Fibroblast of lung (primary cell): ENCODE data around the gene HOXC6. TPM values are rescaled to one million over a fixed set of nuclear protein-coding genes. Genes with fewer than 3 reads are reported as not detected.

ENCODE experiments used
- DNase-seq, 2 donors: peaks; one replicate each; pipeline versions ENCODE4 v3.0.0 to v3.0.0-alpha.2; 2010; ENCODE audit warnings: low read depth in 2 of 2
- H2AFZ ChIP-seq: 2 replicates; pipeline ENCODE4 v1.5.1; 2012; ENCODE audit warnings: low read length, control low read depth, inconsistent platforms
- H3K27ac ChIP-seq: 2 replicates; pipeline ENCODE4 v1.5.1; 2011; ENCODE audit warnings: low read length, control low read depth; ENCODE audit not compliant: insufficient read depth
- H3K27me3 ChIP-seq: 2 replicates; pipeline ENCODE4 v1.5.1; 2011; ENCODE audit warnings: mild to moderate bottlenecking, low read length; ENCODE audit not compliant: control insufficient read depth, insufficient read depth
- H3K36me3 ChIP-seq: 2 replicates; pipeline ENCODE4 v1.5.1; 2011; ENCODE audit warnings: low read length; ENCODE audit not compliant: control insufficient read depth, insufficient read depth
- H3K4me1 ChIP-seq: 2 replicates; pipeline ENCODE4 v1.5.1; 2011; ENCODE audit warnings: low read length; ENCODE audit not compliant: control insufficient read depth, insufficient read depth; ENCODE audit errors: extremely low read depth
- H3K4me2 ChIP-seq: 2 replicates; pipeline ENCODE4 v1.5.1; 2011; ENCODE audit warnings: low read length, control low read depth; ENCODE audit not compliant: insufficient read depth; ENCODE audit errors: extremely low read depth
- H3K4me3 ChIP-seq, 4 experiments: fragments of 200-600 bp in 1 of 4; sonication (generic) in 1 of 4; replicated peaks in 1 of 4; 2 replicates each; pipeline ENCODE4 v1.5.1; 2011 to 2016; ENCODE audit warnings: low read length in 4 of 4, low read depth in 3 of 4, mild to moderate bottlenecking in 3 of 4, control low read depth in 2 of 4, inconsistent platforms in 1 of 4, mixed read lengths in 1 of 4; ENCODE audit not compliant: insufficient read depth in 1 of 4; ENCODE audit errors: control extremely low read depth in 1 of 4
- H3K79me2 ChIP-seq: 2 replicates; pipeline ENCODE4 v1.5.1; 2012; ENCODE audit warnings: mild to moderate bottlenecking, low read length, inconsistent platforms; ENCODE audit not compliant: control insufficient read depth, insufficient read depth
- H3K9ac ChIP-seq: 2 replicates; pipeline ENCODE4 v1.5.1; 2011; ENCODE audit warnings: mild to moderate bottlenecking, low read length, control low read depth; ENCODE audit not compliant: insufficient read depth
- H3K9me3 ChIP-seq: 2 replicates; pipeline ENCODE4 v1.5.1; 2012; ENCODE audit warnings: low read depth, low read length; ENCODE audit not compliant: control insufficient read depth, insufficient read depth
- H4K20me1 ChIP-seq: 2 replicates; pipeline ENCODE4 v1.5.1; 2011; ENCODE audit warnings: low read length; ENCODE audit not compliant: control insufficient read depth, insufficient read depth; ENCODE audit errors: extremely low read depth
- CTCF ChIP-seq, 2 donors: IDR thresholded peaks in 1 of 2; conservative IDR thresholded peaks in 1 of 2; 1 replicate in 1 of 2; 2 replicates in 1 of 2; pipeline ENCODE4 v1.5.1; 2011 to 2012; ENCODE audit warnings: low read length in 2 of 2, control low read depth in 1 of 2, inconsistent platforms in 1 of 2, low read depth in 1 of 2, mild to moderate bottlenecking in 1 of 2
- EZH2 ChIP-seq: IDR thresholded peaks from 2 replicates; pipeline ENCODE4 v1.5.1; 2012; ENCODE audit warnings: low read length, control low read depth, mild to moderate bottlenecking; ENCODE audit errors: missing control alignments
- polyA plus RNA-seq, 2 donors: library from polyadenylated mRNA; depleted of rRNA in 1 of 2; stranded (reverse) in 1 of 2; unstranded in 1 of 2; fragments of >200 nt; gene quantifications; 2 replicates each; pipeline ENCODE4 v1.2.1, GENCODE V29; 2011 to 2012; ENCODE audit warnings: missing spikeins in 1 of 2
- total RNA-seq: library from RNA; depleted of rRNA; stranded (reverse); fragments of >200 nt; gene quantifications from 2 replicates; pipeline ENCODE4 v1.2.1, GENCODE V29; 2014

Gene HOXC6
- total and polyA plus RNA-seq, 2 donors (not counting 1 experiment from before 2014, with no cell fraction given) = 0.17 to 0.52 TPM

- no peaks in the 10 kb centered on the region for H3K4me1 ChIP-seq
- no peak for TF ChIP-seq CTCF (conservative IDR thresholded peaks at IDR 0.05 in 1 of 2, IDR thresholded peaks at IDR 0.05 in 1 of 2; ENCODE audit: low read depth in 1 of 2, low read length in 2 of 2)
- TF ChIP-seq EZH2 = no peak
- no peaks in the 10 kb centered on the region for H3K79me2 ChIP-seq
- H3K9me3 ChIP-seq = no peaks in the 10 kb centered on the region
- DNase-seq = no peak
- no peaks in the 10 kb centered on the region for H4K20me1 ChIP-seq
- no peak overlapping the region for H3K9ac ChIP-seq
- no peaks in the 10 kb centered on the region for H3K36me3 ChIP-seq
- no peak overlapping the region for H3K4me3 ChIP-seq
- peaks cover 4% of the 10 kb centered on the region for H3K27me3 ChIP-seq
- H3K4me2 ChIP-seq = no peak overlapping the region
- H3K27ac ChIP-seq = no peak overlapping the region
- H2AFZ ChIP-seq = no peak overlapping the region
Observed at GRCh38 chr12:54058128-54058768, 30.0 kb downstream of the HOXC6 start.

DNA sequence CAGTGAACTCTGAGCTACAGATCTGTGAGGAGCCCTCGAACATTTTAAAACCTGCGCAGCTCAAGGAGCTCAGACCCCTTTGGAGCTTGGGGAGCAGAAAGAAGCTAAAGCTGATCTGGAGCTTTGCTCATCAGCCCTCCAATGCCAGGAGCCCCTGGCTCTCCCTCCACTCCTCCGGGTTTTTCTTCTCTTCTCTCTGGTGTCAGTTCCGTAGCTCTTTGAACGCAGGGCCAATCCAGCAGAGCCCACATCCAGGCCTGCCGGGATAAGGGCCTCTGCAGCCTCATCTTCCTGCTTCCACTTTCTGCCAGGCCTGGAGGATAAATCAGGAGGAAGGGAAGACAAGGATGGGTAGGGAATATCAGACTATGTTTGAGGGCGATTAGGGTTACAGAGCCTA lies 31.4 kb downstream of the HOXC6 start:
- TF ChIP-seq EZH2 = no peak
- no peak for TF ChIP-seq CTCF (conservative IDR thresholded peaks at IDR 0.05 in 1 of 2, IDR thresholded peaks at IDR 0.05 in 1 of 2; ENCODE audit: low read depth in 1 of 2, low read length in 2 of 2)
- Histone ChIP-seq H3K4me3 (no peak overlapping the region), H4K20me1 (no peaks in the 10 kb centered on the region), H3K27ac (no peak overlapping the region), H3K9ac (no peak overlapping the region), H3K27me3 (peaks cover 4% of the 10 kb centered on the region), H2AFZ (no peak overlapping the region), H3K36me3 (no peaks in the 10 kb centered on the region), H3K4me1 (no peaks in the 10 kb centered on the region), H3K79me2 (no peaks in the 10 kb centered on the region), H3K9me3 (no peaks in the 10 kb centered on the region), H3K4me2 (no peak overlapping the region)
- no peak for DNase-seq

- H3K4me1 ChIP-seq = no peaks in the 10 kb centered on the region
- no peak for DNase-seq
- no peaks in the 10 kb centered on the region for H3K9me3 ChIP-seq
- no peak overlapping the region for H3K4me2 ChIP-seq
- no peaks in the 10 kb centered on the region for H3K79me2 ChIP-seq
- H3K36me3 ChIP-seq = no peaks in the 10 kb centered on the region
- H3K9ac ChIP-seq = no peak overlapping the region
- H3K27me3 ChIP-seq = peaks cover 4% of the 10 kb centered on the region
- H2AFZ ChIP-seq = no peak overlapping the region
- no peaks in the 10 kb centered on the region for H4K20me1 ChIP-seq
- no peak overlapping the region for H3K27ac ChIP-seq
- TF ChIP-seq CTCF (conservative IDR thresholded peaks at IDR 0.05 in 1 of 2, IDR thresholded peaks at IDR 0.05 in 1 of 2; ENCODE audit: low read depth in 1 of 2, low read length in 2 of 2) = no peak
- H3K4me3 ChIP-seq = no peak overlapping the region
Observed at GRCh38 chr12:54060174-54060974, 32.1 kb downstream of the HOXC6 start.
